Adipocyte (in vitro differentiated cells): ENCODE results near the gene SUGCT.

ENCODE experiments used
- DNase-seq: peaks from one replicate; pipeline ENCODE4 v3.0.0-alpha.2; 2015; ENCODE audit warnings: low read depth
- H3K27me3 ChIP-seq: replicated peaks from 2 replicates; pipeline ENCODE4 v1.7.0; 2013; ENCODE audit warnings: mild to moderate bottlenecking, low read length, moderate library complexity; ENCODE audit not compliant: control insufficient read depth, insufficient read depth
- H3K36me3 ChIP-seq: 2 replicates; pipeline ENCODE4 v1.7.0; 2013; ENCODE audit warnings: low read length, mild to moderate bottlenecking, moderate library complexity; ENCODE audit not compliant: control insufficient read depth, insufficient read depth, severe bottlenecking
- H3K4me1 ChIP-seq: 2 replicates; pipeline ENCODE4 v1.7.0; 2013; ENCODE audit warnings: mild to moderate bottlenecking, low read length, moderate library complexity; ENCODE audit not compliant: control insufficient read depth, insufficient read depth
- H3K4me3 ChIP-seq: 2 replicates; pipeline ENCODE4 v1.7.0; 2013; ENCODE audit warnings: mild to moderate bottlenecking, low read length, moderate library complexity
- H3K9ac ChIP-seq: 2 replicates; pipeline ENCODE4 v1.7.0; 2013; ENCODE audit warnings: mild to moderate bottlenecking, low read length, moderate library complexity
- H3K9me3 ChIP-seq: 2 replicates; pipeline ENCODE4 v1.7.0; 2013; ENCODE audit warnings: mild to moderate bottlenecking, low read length, moderate library complexity; ENCODE audit not compliant: control insufficient read depth

The SUGCT gene

DNA sequence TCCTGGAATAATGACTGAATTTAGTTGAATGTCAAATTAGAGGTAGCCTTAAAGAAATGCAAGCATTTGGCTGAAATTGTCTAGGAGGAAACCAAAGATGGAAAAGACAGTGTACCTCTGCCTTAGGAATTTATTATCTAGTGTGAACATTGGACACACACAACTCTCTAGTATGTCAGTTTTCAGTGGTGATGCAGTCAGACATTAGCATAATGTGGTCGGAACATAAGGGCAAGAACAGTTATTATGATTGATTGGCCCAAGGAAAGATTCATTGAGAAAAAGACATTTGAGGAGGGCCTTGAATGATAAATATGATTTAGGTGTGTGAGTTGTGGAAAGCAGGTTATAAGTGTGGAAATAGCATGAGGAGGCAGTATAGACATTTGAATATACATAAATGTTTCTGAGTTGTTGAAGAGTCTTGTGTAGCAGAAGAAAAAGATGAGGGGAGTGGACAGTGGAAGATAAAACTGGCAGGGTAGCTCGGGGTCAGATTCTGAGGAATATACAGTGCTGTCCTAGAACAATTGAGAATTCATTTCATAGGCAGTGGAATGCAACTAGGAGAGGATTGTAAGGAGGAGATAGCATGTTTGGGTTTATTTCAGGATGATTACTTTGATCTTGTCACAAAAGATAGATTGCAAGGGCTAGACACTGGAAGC, 414.7 kb downstream of the SUGCT start:
- Histone ChIP-seq H3K4me3 (no peak overlapping the region), H3K9ac (no peak overlapping the region), H3K36me3 (no peaks in the 10 kb centered on the region), H3K4me1 (peaks cover 16% of the 10 kb centered on the region), H3K9me3 (no peaks in the 10 kb centered on the region), H3K27me3 (no peaks in the 10 kb centered on the region)
- no peak for DNase-seq

DNA sequence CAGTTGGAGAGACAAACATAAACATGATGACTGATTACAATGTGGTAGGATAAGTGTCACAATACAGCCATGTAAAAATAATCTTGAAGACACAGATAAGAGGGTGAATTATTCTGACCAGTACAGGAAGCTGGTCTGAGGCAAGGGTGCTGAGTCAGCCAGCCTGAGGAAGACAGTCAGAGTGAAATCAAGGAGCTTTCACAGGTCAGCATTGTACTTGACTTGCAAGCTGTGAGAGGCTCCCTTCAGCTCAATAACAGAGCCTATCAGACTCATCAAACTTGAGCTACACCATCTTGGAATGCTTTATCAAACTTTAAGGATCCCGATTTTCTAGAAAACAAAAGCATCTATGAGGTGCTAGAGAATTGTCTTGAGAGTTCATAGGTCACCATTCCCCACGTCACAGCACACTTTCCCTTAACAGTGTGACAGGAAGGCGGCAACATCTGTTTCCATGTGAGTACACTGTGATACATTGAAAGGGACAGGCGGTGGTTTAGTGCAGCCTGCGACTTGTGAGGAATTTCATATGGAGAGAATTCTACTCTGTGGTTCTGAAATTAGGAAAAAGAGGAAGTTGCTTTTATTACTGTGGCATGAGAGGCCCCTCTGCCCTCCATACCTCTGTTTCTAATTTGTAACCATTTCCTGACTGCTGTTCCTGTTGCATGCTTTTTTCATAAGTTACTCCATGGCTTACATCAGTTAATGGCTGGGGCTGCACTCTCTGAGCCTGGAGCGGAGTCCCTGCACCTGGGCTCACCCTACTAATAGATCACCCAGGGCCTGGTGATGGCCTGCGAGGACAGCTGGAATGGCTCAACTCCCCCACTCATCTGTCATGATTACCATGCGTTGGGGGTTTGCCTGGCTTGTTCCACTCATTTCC, 417.1 kb downstream of the SUGCT start:
- Histone ChIP-seq H3K4me3 (no peak overlapping the region), H3K36me3 (no peaks in the 10 kb centered on the region), H3K9me3 (no peaks in the 10 kb centered on the region), H3K9ac (no peak overlapping the region), H3K27me3 (no peaks in the 10 kb centered on the region), H3K4me1 (peaks cover 5% of the 10 kb centered on the region)
- DNase-seq, result peak; percentile 65

DNA sequence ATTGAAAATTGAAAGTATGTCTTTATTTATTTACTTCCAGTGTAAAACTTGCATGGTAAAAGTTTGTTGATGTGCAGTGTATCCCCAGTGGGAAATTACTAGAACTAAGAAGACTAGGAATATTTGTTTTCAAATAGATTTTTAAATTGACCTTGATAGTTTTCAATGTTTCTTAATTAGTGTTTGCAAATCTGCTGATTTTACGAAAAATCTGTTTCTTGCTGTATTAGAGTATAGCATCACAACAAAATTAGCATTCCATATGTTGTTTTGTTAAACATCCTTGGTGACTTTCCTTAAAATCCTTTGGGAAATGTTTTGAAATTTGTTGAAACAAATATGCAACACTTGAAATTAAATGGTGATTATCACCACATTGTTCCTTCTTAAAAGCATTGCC, 425.9 kb downstream of the SUGCT start:
- no peak for DNase-seq
- H3K4me3 ChIP-seq, result no peak overlapping the region
- H3K4me1 ChIP-seq, result no peaks in the 10 kb centered on the region
- no peaks in the 10 kb centered on the region for H3K36me3 ChIP-seq
- no peaks in the 10 kb centered on the region for H3K27me3 ChIP-seq
- H3K9me3 ChIP-seq, result no peaks in the 10 kb centered on the region
- H3K9ac ChIP-seq, result no peak overlapping the region

DNA sequence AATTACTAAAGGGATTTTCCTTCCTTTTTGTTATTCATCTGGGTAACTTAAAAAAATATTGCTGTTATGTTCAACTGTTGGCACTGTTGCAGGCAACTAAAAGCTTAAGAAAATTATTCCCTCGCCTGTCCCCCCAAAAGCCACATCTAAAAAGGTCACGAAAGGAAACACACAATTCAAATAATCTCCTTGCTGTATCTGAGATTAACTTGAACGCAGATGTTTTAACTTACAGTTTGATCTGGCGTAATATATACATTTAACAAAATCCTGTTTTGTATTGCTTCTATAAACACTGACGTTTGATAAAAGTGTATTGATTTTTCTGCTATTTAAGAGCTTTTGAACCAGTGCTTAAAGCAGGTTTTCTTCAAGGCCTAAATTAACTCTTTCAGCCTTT, 432.1 kb downstream of the SUGCT start:
- Histone ChIP-seq H3K4me3 (no peak overlapping the region), H3K4me1 (peaks cover 6% of the 10 kb centered on the region), H3K9me3 (no peaks in the 10 kb centered on the region), H3K36me3 (no peaks in the 10 kb centered on the region), H3K9ac (no peak overlapping the region), H3K27me3 (peaks cover 8% of the 10 kb centered on the region)
- DNase-seq, result no peak

DNA sequence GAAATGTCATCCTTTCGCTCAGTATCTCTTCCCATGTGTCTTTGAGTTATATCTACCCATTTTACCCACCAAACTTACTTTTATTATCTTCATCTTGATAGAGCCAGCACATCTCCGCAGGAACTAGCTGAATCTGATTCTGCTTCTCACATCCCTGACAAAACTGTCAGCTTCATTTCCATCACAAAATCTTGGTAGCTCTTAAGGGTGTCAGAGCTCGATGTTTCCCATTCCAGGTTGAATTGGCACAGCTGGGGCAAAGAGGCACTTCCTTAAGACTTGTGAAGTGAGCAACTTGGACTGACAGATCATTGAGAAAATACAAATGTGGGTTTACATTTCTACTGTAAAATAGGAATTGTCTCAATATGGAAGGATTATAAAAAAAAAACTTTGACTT, 434.5 kb downstream of the SUGCT start:
- Histone ChIP-seq H3K9me3 (no peaks in the 10 kb centered on the region), H3K9ac (no peak overlapping the region), H3K4me3 (no peak overlapping the region), H3K27me3 (peaks cover 8% of the 10 kb centered on the region), H3K4me1 (peaks cover 8% of the 10 kb centered on the region), H3K36me3 (no peaks in the 10 kb centered on the region)
- DNase-seq, result no peak

DNA sequence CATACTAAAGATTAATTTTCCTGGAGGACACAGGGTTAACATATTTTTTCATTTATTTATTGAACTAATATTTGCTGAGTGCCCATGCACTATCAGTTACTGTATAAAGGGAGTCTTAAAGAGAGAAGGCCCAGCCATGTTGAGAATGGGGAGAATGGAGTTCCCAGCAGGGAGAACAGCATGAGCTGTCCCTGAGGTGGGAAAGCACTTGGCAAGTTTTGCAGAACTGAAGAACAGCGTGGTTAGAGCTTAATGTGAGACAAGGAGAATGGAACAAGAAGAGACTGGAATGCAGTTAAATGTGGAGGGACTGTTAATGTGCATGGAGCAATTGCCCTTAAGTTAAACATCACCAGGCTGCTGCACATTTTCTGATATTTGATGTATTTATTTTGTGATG, 435.4 kb downstream of the SUGCT start:
- peaks cover 8% of the 10 kb centered on the region for H3K4me1 ChIP-seq
- no peak for DNase-seq

DNA sequence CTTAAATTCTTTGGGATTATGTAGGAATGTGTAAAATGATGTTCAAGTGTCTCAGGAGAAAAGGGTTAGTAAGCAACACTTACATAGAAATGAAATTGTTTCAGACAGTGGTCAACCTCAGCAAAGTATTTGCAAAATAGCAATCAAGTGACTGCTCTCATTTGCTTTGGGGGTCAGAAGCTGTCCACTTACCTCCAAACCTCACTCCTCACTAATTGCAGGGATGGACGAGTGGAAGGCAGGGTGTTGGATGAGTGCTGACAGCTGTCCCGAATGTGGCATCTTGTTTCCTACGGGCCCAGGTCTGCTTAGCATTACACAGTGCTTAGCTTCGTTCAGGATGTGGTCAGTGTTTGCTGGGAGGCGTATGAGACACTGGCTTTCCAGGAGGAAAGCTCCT, 437.0 kb downstream of the SUGCT start:
- Histone ChIP-seq H3K36me3 (no peaks in the 10 kb centered on the region), H3K4me3 (no peak overlapping the region), H3K9me3 (no peaks in the 10 kb centered on the region), H3K9ac (no peak overlapping the region), H3K27me3 (peaks cover 8% of the 10 kb centered on the region), H3K4me1 (peaks cover 8% of the 10 kb centered on the region)
- DNase-seq, result peak; percentile 40

More for the DNA sequence above, 435.4 kb downstream of the SUGCT start:
- Histone ChIP-seq H3K36me3 (no peaks in the 10 kb centered on the region), H3K9me3 (no peaks in the 10 kb centered on the region), H3K9ac (no peak overlapping the region), H3K27me3 (peaks cover 8% of the 10 kb centered on the region), H3K4me3 (no peak overlapping the region)

DNA sequence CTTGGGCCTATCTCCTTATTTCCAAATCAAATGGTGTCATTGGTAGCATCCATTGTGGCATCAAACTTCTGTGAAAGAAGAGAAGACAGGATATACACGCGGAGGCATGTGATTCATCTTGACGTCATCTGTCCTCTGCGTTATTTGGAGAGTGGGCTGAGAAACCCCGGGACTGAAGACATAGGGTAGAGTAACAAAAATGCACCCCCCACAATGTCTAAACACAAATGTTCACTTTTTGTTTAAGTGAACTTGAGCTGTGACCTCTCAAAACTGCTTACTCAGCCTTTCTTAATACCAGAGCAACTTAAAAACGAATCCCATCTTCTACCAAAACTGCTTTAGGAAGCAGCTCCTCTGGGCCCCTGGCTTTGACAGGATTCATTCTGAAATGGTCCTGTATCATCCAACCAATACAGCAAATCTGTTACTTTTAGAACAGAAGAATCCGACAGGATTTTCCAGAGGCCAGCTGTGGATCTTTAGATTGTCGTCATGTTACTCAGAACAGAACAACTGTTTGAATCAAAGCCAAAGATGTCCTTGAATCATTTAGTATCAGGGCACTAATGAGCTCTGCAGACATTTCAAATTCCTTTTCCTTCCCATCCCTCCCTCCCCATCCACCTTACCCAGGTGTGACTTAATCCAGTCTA, 438.1 kb downstream of the SUGCT start:
- DNase-seq, result peak; percentile 38
- Histone ChIP-seq H3K9ac (no peak overlapping the region), H3K4me1 (peaks cover 8% of the 10 kb centered on the region), H3K4me3 (no peak overlapping the region), H3K27me3 (peaks cover 8% of the 10 kb centered on the region), H3K36me3 (no peaks in the 10 kb centered on the region), H3K9me3 (peaks cover 3% of the 10 kb centered on the region)

DNA sequence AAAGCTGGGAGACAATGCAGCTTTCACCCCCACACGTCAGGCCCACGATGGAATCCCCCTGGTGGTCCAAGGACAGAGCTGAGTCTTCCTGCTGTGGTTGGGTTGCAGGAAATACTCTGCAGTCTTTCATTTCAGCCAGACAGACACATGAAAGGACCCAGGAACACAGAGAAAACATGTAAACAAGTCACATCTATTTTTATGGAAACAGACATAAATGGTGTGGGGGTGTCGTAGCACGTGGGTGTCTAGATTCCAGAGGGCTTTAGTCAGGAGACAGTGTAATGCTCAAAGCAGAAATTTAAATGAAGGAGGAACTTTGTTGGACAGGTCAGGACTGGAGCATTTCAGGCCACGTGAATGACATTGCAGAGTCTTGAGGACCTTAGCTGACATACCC, 444.6 kb downstream of the SUGCT start:
- Histone ChIP-seq H3K9me3 (peaks cover 3% of the 10 kb centered on the region), H3K4me3 (no peak overlapping the region), H3K9ac (no peak overlapping the region), H3K4me1 (peaks cover 21% of the 10 kb centered on the region), H3K36me3 (no peaks in the 10 kb centered on the region), H3K27me3 (no peaks in the 10 kb centered on the region)
- peak; percentile 30 for DNase-seq

DNA sequence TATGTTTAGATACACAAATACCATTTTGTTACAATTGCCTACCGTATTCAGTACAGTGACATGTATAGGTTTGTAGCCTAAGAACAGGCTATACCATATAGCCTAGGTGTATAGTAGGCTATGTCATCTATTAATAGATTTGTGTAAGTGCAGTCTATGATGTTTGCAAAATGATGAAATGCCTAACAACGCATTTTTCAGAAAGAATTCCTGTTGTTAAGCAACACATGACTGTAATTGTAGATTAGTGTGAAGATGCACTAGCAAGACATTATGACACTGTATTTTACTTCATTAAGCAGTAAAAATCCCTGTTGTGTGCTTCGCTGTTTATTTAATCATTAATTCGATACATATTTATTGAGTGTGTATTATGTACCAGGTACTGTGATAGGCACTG, 446.0 kb downstream of the SUGCT start:
- Histone ChIP-seq H3K4me3 (no peak overlapping the region), H3K4me1 (peaks cover 21% of the 10 kb centered on the region)

DNA sequence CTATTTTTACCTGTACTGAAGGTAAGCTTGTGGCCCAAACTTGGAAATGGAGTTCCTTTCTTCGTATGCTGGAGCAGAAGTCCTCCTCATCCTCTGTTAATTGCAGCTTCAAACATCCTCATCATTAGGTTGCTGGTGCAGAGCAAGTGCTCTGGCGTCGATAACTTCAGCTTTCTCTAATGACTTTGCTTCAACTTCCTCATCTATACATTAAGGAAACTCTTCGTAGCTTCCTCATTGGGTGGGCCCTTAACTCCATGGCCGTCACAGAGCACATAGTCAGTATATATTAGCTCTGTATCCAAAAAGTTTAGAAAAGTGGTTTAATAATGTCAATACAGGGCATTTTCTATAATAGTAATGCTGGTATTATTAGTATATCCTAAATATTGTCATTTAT, 447.7 kb downstream of the SUGCT start:
- H3K27me3 ChIP-seq, result no peaks in the 10 kb centered on the region
- no peak for DNase-seq
- no peaks in the 10 kb centered on the region for H3K9me3 ChIP-seq
- H3K4me1 ChIP-seq, result peaks cover 28% of the 10 kb centered on the region
- no peaks in the 10 kb centered on the region for H3K36me3 ChIP-seq
- no peak overlapping the region for H3K9ac ChIP-seq
- H3K4me3 ChIP-seq, result no peak overlapping the region

More for the DNA sequence above, 446.0 kb downstream of the SUGCT start:
- Histone ChIP-seq H3K9ac (no peak overlapping the region), H3K9me3 (peaks cover 3% of the 10 kb centered on the region), H3K36me3 (no peaks in the 10 kb centered on the region), H3K27me3 (no peaks in the 10 kb centered on the region)
- DNase-seq, result no peak
